ENCODE results near the gene CPEB3.

CPEB3 gene

GRCh38 chr10:92244796-92245195, 46.1 kb downstream of the CPEB3 start:
- Histone ChIP-seq H3K36me3 (ENCODE audit: insufficient read depth, low read length) (no peaks in the 10 kb centered on the region), H3K4me1 (ENCODE audit: insufficient read depth, low read length) (peaks cover 15% of the 10 kb centered on the region), H3K27me3 (ENCODE audit: insufficient read depth, low read length) (no peaks in the 10 kb centered on the region)

GRCh38 chr10:92242910-92243671, 47.8 kb downstream of the CPEB3 start:
- Histone ChIP-seq H3K9me3 (ENCODE audit: low read length) (no peaks in the 10 kb centered on the region), H3K4me3 (ENCODE audit: low read length) (peak overlapping the region; percentile 54), H3K27me3 (ENCODE audit: insufficient read depth, low read length) (peaks cover 3% of the 10 kb centered on the region), H2AFZ (ENCODE audit: low read depth, low read length) (peak overlapping the region; percentile 53), H3K4me1 (ENCODE audit: insufficient read depth, low read length) (peaks cover 15% of the 10 kb centered on the region), H3K36me3 (ENCODE audit: insufficient read depth, low read length) (no peaks in the 10 kb centered on the region)

More at GRCh38 chr10:92244796-92245195, 46.1 kb downstream of the CPEB3 start:
- Histone ChIP-seq H3K9me3 (ENCODE audit: low read length) (no peaks in the 10 kb centered on the region), H2AFZ (ENCODE audit: low read depth, low read length) (no peak overlapping the region), H3K4me3 (ENCODE audit: low read length) (no peak overlapping the region)

- Histone ChIP-seq H3K9me3 (ENCODE audit: low read length) (no peaks in the 10 kb centered on the region), H2AFZ (ENCODE audit: low read depth, low read length) (no peak overlapping the region), H3K4me1 (ENCODE audit: insufficient read depth, low read length) (peaks cover 15% of the 10 kb centered on the region), H3K36me3 (ENCODE audit: insufficient read depth, low read length) (no peaks in the 10 kb centered on the region), H3K4me3 (ENCODE audit: low read length) (peak overlapping the region; percentile 54), H3K27me3 (ENCODE audit: insufficient read depth, low read length) (peaks cover 3% of the 10 kb centered on the region)
Observed at GRCh38 chr10:92242380-92242779, 48.5 kb downstream of the CPEB3 start.

- H3K36me3 ChIP-seq (ENCODE audit: insufficient read depth, low read length), result no peaks in the 10 kb centered on the region
- peaks cover 3% of the 10 kb centered on the region for H3K27me3 ChIP-seq (ENCODE audit: insufficient read depth, low read length)
- no peaks in the 10 kb centered on the region for H3K9me3 ChIP-seq (ENCODE audit: low read length)
- peak overlapping the region; percentile 75 for H2AFZ ChIP-seq (ENCODE audit: low read depth, low read length)
- peaks cover 15% of the 10 kb centered on the region for H3K4me1 ChIP-seq (ENCODE audit: insufficient read depth, low read length)
- peak overlapping the region; percentile 75 for H3K4me3 ChIP-seq (ENCODE audit: low read length)
Observed at GRCh38 chr10:92241501-92241900, 49.4 kb downstream of the CPEB3 start.

- H3K36me3 ChIP-seq (ENCODE audit: insufficient read depth, low read length), result no peaks in the 10 kb centered on the region
- peaks cover 15% of the 10 kb centered on the region for H3K4me1 ChIP-seq (ENCODE audit: insufficient read depth, low read length)
- H3K27me3 ChIP-seq (ENCODE audit: insufficient read depth, low read length), result peaks cover 3% of the 10 kb centered on the region
- no peaks in the 10 kb centered on the region for H3K9me3 ChIP-seq (ENCODE audit: low read length)
- peak overlapping the region; percentile 75 for H3K4me3 ChIP-seq (ENCODE audit: low read length)
- H2AFZ ChIP-seq (ENCODE audit: low read depth, low read length), result peak overlapping the region; percentile 75
Observed at GRCh38 chr10:92241158-92241500, 49.7 kb downstream of the CPEB3 start.

- H3K4me1 ChIP-seq (ENCODE audit: insufficient read depth, low read length), result peaks cover 15% of the 10 kb centered on the region
- H3K4me3 ChIP-seq (ENCODE audit: low read length), result peak overlapping the region; percentile 75
- H2AFZ ChIP-seq (ENCODE audit: low read depth, low read length), result peak overlapping the region; percentile 75
- peaks cover 3% of the 10 kb centered on the region for H3K27me3 ChIP-seq (ENCODE audit: insufficient read depth, low read length)
- no peaks in the 10 kb centered on the region for H3K9me3 ChIP-seq (ENCODE audit: low read length)
- H3K36me3 ChIP-seq (ENCODE audit: insufficient read depth, low read length), result no peaks in the 10 kb centered on the region
Observed at GRCh38 chr10:92240289-92241157, 50.4 kb downstream of the CPEB3 start.

GRCh38 chr10:92239600-92240288, 51.1 kb downstream of the CPEB3 start:
- no peaks in the 10 kb centered on the region for H3K36me3 ChIP-seq (ENCODE audit: insufficient read depth, low read length)
- H3K4me1 ChIP-seq (ENCODE audit: insufficient read depth, low read length), result peaks cover 15% of the 10 kb centered on the region

GRCh38 chr10:92239151-92239599, 51.7 kb downstream of the CPEB3 start:
- Histone ChIP-seq H2AFZ (ENCODE audit: low read depth, low read length) (peak overlapping the region; percentile 75), H3K9me3 (ENCODE audit: low read length) (no peaks in the 10 kb centered on the region), H3K36me3 (ENCODE audit: insufficient read depth, low read length) (no peaks in the 10 kb centered on the region), H3K4me3 (ENCODE audit: low read length) (peak overlapping the region; percentile 75), H3K4me1 (ENCODE audit: insufficient read depth, low read length) (peaks cover 15% of the 10 kb centered on the region), H3K27me3 (ENCODE audit: insufficient read depth, low read length) (peaks cover 3% of the 10 kb centered on the region)

More at GRCh38 chr10:92239600-92240288, 51.1 kb downstream of the CPEB3 start:
- Histone ChIP-seq H3K4me3 (ENCODE audit: low read length) (peak overlapping the region; percentile 75), H2AFZ (ENCODE audit: low read depth, low read length) (peak overlapping the region; percentile 75), H3K9me3 (ENCODE audit: low read length) (no peaks in the 10 kb centered on the region), H3K27me3 (ENCODE audit: insufficient read depth, low read length) (peaks cover 3% of the 10 kb centered on the region)

GRCh38 chr10:92238586-92239098, 52.2 kb downstream of the CPEB3 start:
- H3K36me3 ChIP-seq (ENCODE audit: insufficient read depth, low read length), result no peaks in the 10 kb centered on the region
- peaks cover 15% of the 10 kb centered on the region for H3K4me1 ChIP-seq (ENCODE audit: insufficient read depth, low read length)
- H3K9me3 ChIP-seq (ENCODE audit: low read length), result no peaks in the 10 kb centered on the region
- peak overlapping the region; percentile 75 for H3K4me3 ChIP-seq (ENCODE audit: low read length)
- H2AFZ ChIP-seq (ENCODE audit: low read depth, low read length), result peak overlapping the region; percentile 75
- H3K27me3 ChIP-seq (ENCODE audit: insufficient read depth, low read length), result peaks cover 3% of the 10 kb centered on the region

GRCh38 chr10:92238054-92238585, 52.8 kb downstream of the CPEB3 start:
- peak overlapping the region; percentile 75 for H3K4me3 ChIP-seq (ENCODE audit: low read length)
- peaks cover 3% of the 10 kb centered on the region for H3K27me3 ChIP-seq (ENCODE audit: insufficient read depth, low read length)
- H3K9me3 ChIP-seq (ENCODE audit: low read length), result no peaks in the 10 kb centered on the region
- no peak overlapping the region for H2AFZ ChIP-seq (ENCODE audit: low read depth, low read length)
- H3K36me3 ChIP-seq (ENCODE audit: insufficient read depth, low read length), result no peaks in the 10 kb centered on the region
- H3K4me1 ChIP-seq (ENCODE audit: insufficient read depth, low read length), result peaks cover 13% of the 10 kb centered on the region

- Histone ChIP-seq H3K4me1 (ENCODE audit: insufficient read depth, low read length) (no peaks in the 10 kb centered on the region), H3K9me3 (ENCODE audit: low read length) (no peaks in the 10 kb centered on the region), H3K4me3 (ENCODE audit: low read length) (no peak overlapping the region), H3K27me3 (ENCODE audit: insufficient read depth, low read length) (no peaks in the 10 kb centered on the region), H2AFZ (ENCODE audit: low read depth, low read length) (no peak overlapping the region), H3K36me3 (ENCODE audit: insufficient read depth, low read length) (no peaks in the 10 kb centered on the region)
Observed at GRCh38 chr10:92231196-92231595, 59.7 kb downstream of the CPEB3 start.

- Histone ChIP-seq H3K4me3 (ENCODE audit: low read length) (no peak overlapping the region), H3K9me3 (ENCODE audit: low read length) (no peaks in the 10 kb centered on the region), H2AFZ (ENCODE audit: low read depth, low read length) (no peak overlapping the region), H3K36me3 (ENCODE audit: insufficient read depth, low read length) (no peaks in the 10 kb centered on the region), H3K4me1 (ENCODE audit: insufficient read depth, low read length) (no peaks in the 10 kb centered on the region), H3K27me3 (ENCODE audit: insufficient read depth, low read length) (no peaks in the 10 kb centered on the region)
Observed at GRCh38 chr10:92222603-92223262, 68.1 kb downstream of the CPEB3 start.

Data from neuron (in vitro differentiated cells).